ENCODE measurements around the gene RHOC.

RHOC gene

DNA sequence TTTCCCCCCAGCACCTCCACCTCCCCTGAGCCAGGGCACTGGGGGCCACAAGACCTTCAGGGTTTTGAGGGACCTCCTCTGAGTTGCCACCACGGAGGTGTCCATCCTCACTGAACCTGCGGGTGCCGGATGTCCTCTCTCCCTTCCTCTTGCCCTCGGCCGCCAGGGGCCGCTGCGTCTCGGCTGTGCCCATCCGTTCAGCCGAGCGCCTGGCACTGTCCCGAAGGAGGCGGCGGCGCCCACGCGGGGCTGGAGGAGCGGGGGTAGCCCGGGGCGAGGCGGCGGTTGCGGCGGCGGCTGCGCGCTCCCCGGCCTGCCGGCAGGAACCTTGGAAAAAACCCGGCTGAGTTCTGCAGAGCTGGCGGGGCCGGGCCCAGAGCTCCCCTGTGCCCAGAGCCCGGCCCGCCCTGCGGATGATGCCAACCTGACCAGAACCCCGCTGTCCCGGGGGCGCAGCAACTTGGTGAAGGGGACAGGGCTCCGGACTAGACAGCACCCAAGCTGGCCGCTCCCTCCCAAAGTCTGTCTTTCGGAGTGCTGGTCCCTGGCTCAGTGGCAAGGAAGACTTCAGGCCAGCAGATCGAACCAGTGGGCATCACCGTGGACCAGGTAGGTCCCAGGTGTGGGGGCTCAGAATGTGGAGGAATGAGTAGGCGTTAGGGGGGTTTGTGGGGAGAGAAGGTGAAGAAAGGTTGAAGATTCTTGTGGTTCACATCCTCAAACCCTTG is 11.9 kb upstream of the RHOC start (continued):
- TF ChIP-seq, protein P1, sequence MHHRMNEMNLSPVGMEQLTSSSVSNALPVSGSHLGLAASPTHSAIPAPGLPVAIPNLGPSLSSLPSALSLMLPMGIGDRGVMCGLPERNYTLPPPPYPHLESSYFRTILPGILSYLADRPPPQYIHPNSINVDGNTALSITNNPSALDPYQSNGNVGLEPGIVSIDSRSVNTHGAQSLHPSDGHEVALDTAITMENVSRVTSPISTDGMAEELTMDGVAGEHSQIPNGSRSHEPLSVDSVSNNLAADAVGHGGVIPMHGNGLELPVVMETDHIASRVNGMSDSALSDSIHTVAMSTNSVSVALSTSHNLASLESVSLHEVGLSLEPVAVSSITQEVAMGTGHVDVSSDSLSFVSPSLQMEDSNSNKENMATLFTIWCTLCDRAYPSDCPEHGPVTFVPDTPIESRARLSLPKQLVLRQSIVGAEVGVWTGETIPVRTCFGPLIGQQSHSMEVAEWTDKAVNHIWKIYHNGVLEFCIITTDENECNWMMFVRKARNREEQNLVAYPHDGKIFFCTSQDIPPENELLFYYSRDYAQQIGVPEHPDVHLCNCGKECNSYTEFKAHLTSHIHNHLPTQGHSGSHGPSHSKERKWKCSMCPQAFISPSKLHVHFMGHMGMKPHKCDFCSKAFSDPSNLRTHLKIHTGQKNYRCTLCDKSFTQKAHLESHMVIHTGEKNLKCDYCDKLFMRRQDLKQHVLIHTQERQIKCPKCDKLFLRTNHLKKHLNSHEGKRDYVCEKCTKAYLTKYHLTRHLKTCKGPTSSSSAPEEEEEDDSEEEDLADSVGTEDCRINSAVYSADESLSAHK (tag by site-specific recombination; IDR thresholded peaks at IDR 0.05): no peak
- TF ChIP-seq TRIM28 (IDR thresholded peaks at IDR 0.05; ENCODE audit: borderline replicate concordance, low read length): no peak
- 0 out of 2 replicates have a peak, but pooled peaks have one; percentile 44 for TF ChIP-seq ZNF777 (tag by site-specific recombination; IDR thresholded peaks at IDR 0.05; ENCODE audit: borderline replicate concordance)
- TF ChIP-seq ZBTB20 (tag by site-specific recombination; IDR thresholded peaks at IDR 0.05): no peak
- no peak for TF ChIP-seq ZNF266 (tag by site-specific recombination; IDR thresholded peaks at IDR 0.05; ENCODE audit: low read depth)
- no peak for TF ChIP-seq ZEB2 (tag by site-specific recombination; IDR thresholded peaks at IDR 0.05)
- TF ChIP-seq ZIC2 (tag by site-specific recombination; IDR thresholded peaks at IDR 0.05): no peak
- TF ChIP-seq SP7 (tag by site-specific recombination; IDR thresholded peaks at IDR 0.05): peak; percentile 27; the same call in 1 of the 2 replicates
- TF ChIP-seq, protein P2, sequence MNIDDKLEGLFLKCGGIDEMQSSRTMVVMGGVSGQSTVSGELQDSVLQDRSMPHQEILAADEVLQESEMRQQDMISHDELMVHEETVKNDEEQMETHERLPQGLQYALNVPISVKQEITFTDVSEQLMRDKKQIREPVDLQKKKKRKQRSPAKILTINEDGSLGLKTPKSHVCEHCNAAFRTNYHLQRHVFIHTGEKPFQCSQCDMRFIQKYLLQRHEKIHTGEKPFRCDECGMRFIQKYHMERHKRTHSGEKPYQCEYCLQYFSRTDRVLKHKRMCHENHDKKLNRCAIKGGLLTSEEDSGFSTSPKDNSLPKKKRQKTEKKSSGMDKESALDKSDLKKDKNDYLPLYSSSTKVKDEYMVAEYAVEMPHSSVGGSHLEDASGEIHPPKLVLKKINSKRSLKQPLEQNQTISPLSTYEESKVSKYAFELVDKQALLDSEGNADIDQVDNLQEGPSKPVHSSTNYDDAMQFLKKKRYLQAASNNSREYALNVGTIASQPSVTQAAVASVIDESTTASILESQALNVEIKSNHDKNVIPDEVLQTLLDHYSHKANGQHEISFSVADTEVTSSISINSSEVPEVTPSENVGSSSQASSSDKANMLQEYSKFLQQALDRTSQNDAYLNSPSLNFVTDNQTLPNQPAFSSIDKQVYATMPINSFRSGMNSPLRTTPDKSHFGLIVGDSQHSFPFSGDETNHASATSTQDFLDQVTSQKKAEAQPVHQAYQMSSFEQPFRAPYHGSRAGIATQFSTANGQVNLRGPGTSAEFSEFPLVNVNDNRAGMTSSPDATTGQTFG (tag by site-specific recombination; IDR thresholded peaks at IDR 0.05; ENCODE audit: borderline replicate concordance): no peak
- TF ChIP-seq ZNF654 (tag by site-specific recombination; IDR thresholded peaks at IDR 0.05; ENCODE audit: low read depth): no peak
- TF ChIP-seq, protein P3, sequence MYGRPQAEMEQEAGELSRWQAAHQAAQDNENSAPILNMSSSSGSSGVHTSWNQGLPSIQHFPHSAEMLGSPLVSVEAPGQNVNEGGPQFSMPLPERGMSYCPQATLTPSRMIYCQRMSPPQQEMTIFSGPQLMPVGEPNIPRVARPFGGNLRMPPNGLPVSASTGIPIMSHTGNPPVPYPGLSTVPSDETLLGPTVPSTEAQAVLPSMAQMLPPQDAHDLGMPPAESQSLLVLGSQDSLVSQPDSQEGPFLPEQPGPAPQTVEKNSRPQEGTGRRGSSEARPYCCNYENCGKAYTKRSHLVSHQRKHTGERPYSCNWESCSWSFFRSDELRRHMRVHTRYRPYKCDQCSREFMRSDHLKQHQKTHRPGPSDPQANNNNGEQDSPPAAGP (tag by site-specific recombination; IDR thresholded peaks at IDR 0.05): no peak
- TF ChIP-seq, protein P4, sequence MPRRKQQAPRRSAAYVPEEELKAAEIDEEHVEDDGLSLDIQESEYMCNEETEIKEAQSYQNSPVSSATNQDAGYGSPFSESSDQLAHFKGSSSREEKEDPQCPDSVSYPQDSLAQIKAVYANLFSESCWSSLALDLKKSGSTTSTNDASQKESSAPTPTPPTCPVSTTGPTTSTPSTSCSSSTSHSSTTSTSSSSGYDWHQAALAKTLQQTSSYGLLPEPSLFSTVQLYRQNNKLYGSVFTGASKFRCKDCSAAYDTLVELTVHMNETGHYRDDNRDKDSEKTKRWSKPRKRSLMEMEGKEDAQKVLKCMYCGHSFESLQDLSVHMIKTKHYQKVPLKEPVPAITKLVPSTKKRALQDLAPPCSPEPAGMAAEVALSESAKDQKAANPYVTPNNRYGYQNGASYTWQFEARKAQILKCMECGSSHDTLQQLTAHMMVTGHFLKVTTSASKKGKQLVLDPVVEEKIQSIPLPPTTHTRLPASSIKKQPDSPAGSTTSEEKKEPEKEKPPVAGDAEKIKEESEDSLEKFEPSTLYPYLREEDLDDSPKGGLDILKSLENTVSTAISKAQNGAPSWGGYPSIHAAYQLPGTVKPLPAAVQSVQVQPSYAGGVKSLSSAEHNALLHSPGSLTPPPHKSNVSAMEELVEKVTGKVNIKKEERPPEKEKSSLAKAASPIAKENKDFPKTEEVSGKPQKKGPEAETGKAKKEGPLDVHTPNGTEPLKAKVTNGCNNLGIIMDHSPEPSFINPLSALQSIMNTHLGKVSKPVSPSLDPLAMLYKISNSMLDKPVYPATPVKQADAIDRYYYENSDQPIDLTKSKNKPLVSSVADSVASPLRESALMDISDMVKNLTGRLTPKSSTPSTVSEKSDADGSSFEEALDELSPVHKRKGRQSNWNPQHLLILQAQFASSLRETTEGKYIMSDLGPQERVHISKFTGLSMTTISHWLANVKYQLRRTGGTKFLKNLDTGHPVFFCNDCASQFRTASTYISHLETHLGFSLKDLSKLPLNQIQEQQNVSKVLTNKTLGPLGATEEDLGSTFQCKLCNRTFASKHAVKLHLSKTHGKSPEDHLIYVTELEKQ (tag by site-specific recombination; IDR thresholded peaks at IDR 0.05; ENCODE audit: borderline replicate concordance): no peak
- TF ChIP-seq, protein P5, sequence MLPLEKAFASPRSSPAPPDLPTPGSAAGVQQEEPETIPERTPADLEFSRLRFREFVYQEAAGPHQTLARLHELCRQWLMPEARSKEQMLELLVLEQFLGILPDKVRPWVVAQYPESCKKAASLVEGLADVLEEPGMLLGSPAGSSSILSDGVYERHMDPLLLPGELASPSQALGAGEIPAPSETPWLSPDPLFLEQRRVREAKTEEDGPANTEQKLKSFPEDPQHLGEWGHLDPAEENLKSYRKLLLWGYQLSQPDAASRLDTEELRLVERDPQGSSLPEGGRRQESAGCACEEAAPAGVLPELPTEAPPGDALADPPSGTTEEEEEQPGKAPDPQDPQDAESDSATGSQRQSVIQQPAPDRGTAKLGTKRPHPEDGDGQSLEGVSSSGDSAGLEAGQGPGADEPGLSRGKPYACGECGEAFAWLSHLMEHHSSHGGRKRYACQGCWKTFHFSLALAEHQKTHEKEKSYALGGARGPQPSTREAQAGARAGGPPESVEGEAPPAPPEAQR (tag by site-specific recombination; IDR thresholded peaks at IDR 0.05): no peak
- TF ChIP-seq, protein P6, sequence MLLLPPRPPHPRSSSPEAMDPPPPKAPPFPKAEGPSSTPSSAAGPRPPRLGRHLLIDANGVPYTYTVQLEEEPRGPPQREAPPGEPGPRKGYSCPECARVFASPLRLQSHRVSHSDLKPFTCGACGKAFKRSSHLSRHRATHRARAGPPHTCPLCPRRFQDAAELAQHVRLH (tag by site-specific recombination; IDR thresholded peaks at IDR 0.05): no peak
- TF ChIP-seq SETDB1 (IDR thresholded peaks at IDR 0.05; ENCODE audit: insufficient read length, low read length): no peak
- TF ChIP-seq, protein P7, sequence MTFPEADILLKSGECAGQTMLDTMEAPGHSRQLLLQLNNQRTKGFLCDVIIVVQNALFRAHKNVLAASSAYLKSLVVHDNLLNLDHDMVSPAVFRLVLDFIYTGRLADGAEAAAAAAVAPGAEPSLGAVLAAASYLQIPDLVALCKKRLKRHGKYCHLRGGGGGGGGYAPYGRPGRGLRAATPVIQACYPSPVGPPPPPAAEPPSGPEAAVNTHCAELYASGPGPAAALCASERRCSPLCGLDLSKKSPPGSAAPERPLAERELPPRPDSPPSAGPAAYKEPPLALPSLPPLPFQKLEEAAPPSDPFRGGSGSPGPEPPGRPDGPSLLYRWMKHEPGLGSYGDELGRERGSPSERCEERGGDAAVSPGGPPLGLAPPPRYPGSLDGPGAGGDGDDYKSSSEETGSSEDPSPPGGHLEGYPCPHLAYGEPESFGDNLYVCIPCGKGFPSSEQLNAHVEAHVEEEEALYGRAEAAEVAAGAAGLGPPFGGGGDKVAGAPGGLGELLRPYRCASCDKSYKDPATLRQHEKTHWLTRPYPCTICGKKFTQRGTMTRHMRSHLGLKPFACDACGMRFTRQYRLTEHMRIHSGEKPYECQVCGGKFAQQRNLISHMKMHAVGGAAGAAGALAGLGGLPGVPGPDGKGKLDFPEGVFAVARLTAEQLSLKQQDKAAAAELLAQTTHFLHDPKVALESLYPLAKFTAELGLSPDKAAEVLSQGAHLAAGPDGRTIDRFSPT (tag by site-specific recombination; IDR thresholded peaks at IDR 0.05): 0 out of 2 replicates have a peak, but pooled peaks have one; percentile 58
- no peak for TF ChIP-seq ZNF658 (tag by site-specific recombination; IDR thresholded peaks at IDR 0.05)
- TF ChIP-seq ZNF843 (tag by site-specific recombination; IDR thresholded peaks at IDR 0.05): no peak
- TF ChIP-seq, protein P8, sequence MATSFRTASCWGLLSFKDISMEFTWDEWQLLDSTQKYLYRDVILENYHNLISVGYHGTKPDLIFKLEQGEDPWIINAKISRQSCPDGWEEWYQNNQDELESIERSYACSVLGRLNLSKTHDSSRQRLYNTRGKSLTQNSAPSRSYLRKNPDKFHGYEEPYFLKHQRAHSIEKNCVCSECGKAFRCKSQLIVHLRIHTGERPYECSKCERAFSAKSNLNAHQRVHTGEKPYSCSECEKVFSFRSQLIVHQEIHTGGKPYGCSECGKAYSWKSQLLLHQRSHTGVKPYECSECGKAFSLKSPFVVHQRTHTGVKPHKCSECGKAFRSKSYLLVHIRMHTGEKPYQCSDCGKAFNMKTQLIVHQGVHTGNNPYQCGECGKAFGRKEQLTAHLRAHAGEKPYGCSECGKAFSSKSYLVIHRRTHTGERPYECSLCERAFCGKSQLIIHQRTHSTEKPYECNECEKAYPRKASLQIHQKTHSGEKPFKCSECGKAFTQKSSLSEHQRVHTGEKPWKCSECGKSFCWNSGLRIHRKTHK (tag by site-specific recombination; IDR thresholded peaks at IDR 0.05): no peak
- no peak for TF ChIP-seq FEZF1 (tag by site-specific recombination; IDR thresholded peaks at IDR 0.05)
- TF ChIP-seq, protein P9, sequence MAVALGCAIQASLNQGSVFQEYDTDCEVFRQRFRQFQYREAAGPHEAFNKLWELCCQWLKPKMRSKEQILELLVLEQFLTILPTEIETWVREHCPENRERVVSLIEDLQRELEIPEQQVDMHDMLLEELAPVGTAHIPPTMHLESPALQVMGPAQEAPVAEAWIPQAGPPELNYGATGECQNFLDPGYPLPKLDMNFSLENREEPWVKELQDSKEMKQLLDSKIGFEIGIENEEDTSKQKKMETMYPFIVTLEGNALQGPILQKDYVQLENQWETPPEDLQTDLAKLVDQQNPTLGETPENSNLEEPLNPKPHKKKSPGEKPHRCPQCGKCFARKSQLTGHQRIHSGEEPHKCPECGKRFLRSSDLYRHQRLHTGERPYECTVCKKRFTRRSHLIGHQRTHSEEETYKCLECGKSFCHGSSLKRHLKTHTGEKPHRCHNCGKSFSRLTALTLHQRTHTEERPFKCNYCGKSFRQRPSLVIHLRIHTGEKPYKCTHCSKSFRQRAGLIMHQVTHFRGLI (tag by site-specific recombination; IDR thresholded peaks at IDR 0.05): no peak
- no peak for TF ChIP-seq SP2 (tag by site-specific recombination; IDR thresholded peaks at IDR 0.05)

All from HEK293 (cell line).